WTC11 (cell line): ENCODE measurements around the gene FFAR4. TPM values are rescaled to one million over a fixed set of nuclear protein-coding genes. Genes with fewer than 3 reads are reported as not detected.

Experiments
- ATAC-seq: fragments of 200-7000 bp; cut with Tn5 transposase; 2 replicates; pipeline ENCODE4 v1.10.0; 2021; ENCODE audit warnings: mild to moderate bottlenecking, moderate library complexity
- CTCF ChIA-PET: fragments of 300-600 bp; sonication (Branson Sonifier 250); formaldehyde crosslinking; loops from one replicate; lab custom pipeline; 2021; ENCODE audit warnings: antibody characterized with exemption; lab: Charles Lee
- POLR2A ChIA-PET: fragments of 350-600 bp; sonication (Branson Sonifier 250); formaldehyde crosslinking; loops from one replicate; lab custom pipeline; 2021; ENCODE audit warnings: antibody characterized with exemption; lab: Charles Lee
- DNase-seq: peaks from one replicate; pipeline ENCODE4 v3.0.0; 2021; ENCODE audit warnings: low spot score
- H3K27ac Mint-ChIP-seq: 2 replicates; pipeline ENCODE4 v1.8.0; 2021; ENCODE audit warnings: mixed read lengths
- H3K27me3 Mint-ChIP-seq: 2 replicates; pipeline ENCODE4 v1.8.0; 2021; ENCODE audit warnings: low read depth, mild to moderate bottlenecking, moderate library complexity, mixed read lengths
- H3K36me3 Mint-ChIP-seq: 2 replicates; pipeline ENCODE4 v1.8.0; 2021; ENCODE audit warnings: mixed read lengths
- H3K4me1 Mint-ChIP-seq: 2 replicates; pipeline ENCODE4 v1.8.0; 2022; ENCODE audit warnings: mixed read lengths
- H3K4me3 Mint-ChIP-seq: 2 replicates; pipeline ENCODE4 v1.8.0; 2021; ENCODE audit warnings: mild to moderate bottlenecking, moderate library complexity, mixed read lengths
- H3K9me3 Mint-ChIP-seq: 2 replicates; pipeline ENCODE4 v1.8.0; 2021; ENCODE audit warnings: mixed read lengths
- AR ChIP-seq: fragments of 250-450 bp; sonication (Bioruptor Pico); IDR thresholded peaks from 2 replicates; pipeline ENCODE4 v1.9.0; 2021; ENCODE audit warnings: mild to moderate bottlenecking
- ATF1 ChIP-seq: sonication (generic); formaldehyde crosslinking; IDR thresholded peaks from 2 replicates; pipeline ENCODE4 v1.8.1; 2023; ENCODE audit warnings: mild to moderate bottlenecking, moderate library complexity, missing genetic modification reagents
- CBFB ChIP-seq: sonication (generic); formaldehyde crosslinking; IDR thresholded peaks from 2 replicates; pipeline ENCODE4 v1.8.1; 2022; ENCODE audit warnings: mild to moderate bottlenecking, low read depth, missing genetic modification reagents
- ERG ChIP-seq: fragments of 250-450 bp; sonication (Bioruptor Pico); IDR thresholded peaks from 2 replicates; pipeline ENCODE4 v1.8.0; 2021; ENCODE audit warnings: mild to moderate bottlenecking
- GRHL2 ChIP-seq: fragments of 250-450 bp; sonication (Bioruptor Pico); IDR thresholded peaks from 2 replicates; pipeline ENCODE4 v1.8.0; 2022; ENCODE audit warnings: mild to moderate bottlenecking, moderate library complexity; ENCODE audit not compliant: insufficient replicate concordance, severe bottlenecking
- KAT7 ChIP-seq: sonication (generic); formaldehyde crosslinking; IDR thresholded peaks from 2 replicates; pipeline ENCODE4 v1.8.1; 2023; ENCODE audit warnings: missing genetic modification reagents, mild to moderate bottlenecking, borderline replicate concordance
- MLX ChIP-seq: sonication (generic); formaldehyde crosslinking; IDR thresholded peaks from 2 replicates; pipeline ENCODE4 v1.8.1; 2023; ENCODE audit warnings: mild to moderate bottlenecking, missing genetic modification reagents, moderate library complexity
- NR1H2 ChIP-seq: sonication (generic); formaldehyde crosslinking; IDR thresholded peaks from 2 replicates; pipeline ENCODE4 v1.9.0; 2021; ENCODE audit warnings: mild to moderate bottlenecking, moderate library complexity, missing genetic modification reagents
- OVOL2 ChIP-seq: fragments of 250-450 bp; sonication (Bioruptor Pico); IDR thresholded peaks from 2 replicates; pipeline ENCODE4 v1.9.0; 2021; ENCODE audit warnings: mild to moderate bottlenecking, borderline replicate concordance
- RORB ChIP-seq: fragments of 250-450 bp; sonication (Bioruptor Pico); IDR thresholded peaks from 2 replicates; pipeline ENCODE4 v1.9.0; 2021; ENCODE audit warnings: mild to moderate bottlenecking
- SMAD3 ChIP-seq: sonication (generic); formaldehyde crosslinking; IDR thresholded peaks from 2 replicates; pipeline ENCODE4 v1.8.0; 2022; ENCODE audit warnings: missing genetic modification reagents, mild to moderate bottlenecking, borderline replicate concordance
- ZNF396 ChIP-seq: fragments of 250-450 bp; sonication (Bioruptor Pico); IDR thresholded peaks from 2 replicates; pipeline ENCODE4 v1.8.0; 2021; ENCODE audit warnings: mild to moderate bottlenecking, moderate library complexity, borderline replicate concordance
- ZNF416 ChIP-seq: fragments of 250-450 bp; sonication (Bioruptor Pico); IDR thresholded peaks from 2 replicates; pipeline ENCODE4 v1.9.0; 2021; ENCODE audit warnings: mild to moderate bottlenecking, inconsistent platforms
- ZNF425 ChIP-seq: fragments of 250-450 bp; sonication (Bioruptor Pico); conservative IDR thresholded peaks from 2 replicates; pipeline ENCODE4 v1.9.0; 2021; ENCODE audit warnings: mild to moderate bottlenecking
- ZSCAN18 ChIP-seq: fragments of 250-450 bp; sonication (Bioruptor Pico); IDR thresholded peaks from 2 replicates; pipeline ENCODE4 v2.1.2; 2022; ENCODE audit warnings: mild to moderate bottlenecking, moderate library complexity
- total RNA-seq: library from RNA; stranded (reverse); gene quantifications from 3 replicates; pipeline ENCODE4 v1.2.3, GENCODE V29; 2021
- TF ChIP-seq, protein P1 (sequence below): sonication (generic); formaldehyde crosslinking; conservative IDR thresholded peaks from 2 replicates; pipeline ENCODE4 v1.8.1; 2022; ENCODE audit warnings: mild to moderate bottlenecking, missing genetic modification reagents
- TF ChIP-seq, protein P2 (sequence below): sonication (generic); formaldehyde crosslinking; IDR thresholded peaks from 2 replicates; pipeline ENCODE4 v1.8.0; 2022; ENCODE audit warnings: mild to moderate bottlenecking, missing genetic modification reagents
- TF ChIP-seq, protein P3 (sequence below): sonication (generic); formaldehyde crosslinking; IDR thresholded peaks from 2 replicates; pipeline ENCODE4 v1.8.1; 2023; ENCODE audit warnings: mild to moderate bottlenecking, missing genetic modification reagents
- TF ChIP-seq, protein P4 (sequence below): sonication (generic); formaldehyde crosslinking; IDR thresholded peaks from 2 replicates; pipeline ENCODE4 v1.8.0; 2022; ENCODE audit warnings: mild to moderate bottlenecking, missing genetic modification reagents

Gene FFAR4
- total RNA-seq, 1 experiment from 2014 or later: 0.15 TPM

DNA sequence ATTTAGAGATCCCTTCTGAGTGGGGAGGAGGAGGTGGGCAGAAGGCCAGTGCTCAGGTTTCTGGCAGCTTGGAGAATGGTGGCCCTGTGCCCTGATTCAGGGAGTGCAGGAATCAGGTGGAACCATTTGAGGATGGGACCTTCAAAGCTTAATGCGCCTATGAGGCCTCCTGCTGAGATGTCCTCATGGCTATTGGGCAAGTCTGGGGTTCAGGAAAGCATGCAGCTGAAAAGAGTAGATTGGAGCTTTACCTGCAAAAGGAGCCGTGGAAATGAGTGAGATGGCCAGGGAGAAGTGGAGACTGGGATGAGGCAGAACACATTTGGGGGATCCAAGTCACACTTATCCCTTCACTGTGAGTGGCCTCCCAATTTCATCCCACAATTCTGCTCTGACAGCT lies 6.1 kb downstream of the FFAR4 start:
- ATAC-seq: no peak
- H3K4me3 Mint-ChIP-seq: no peak overlapping the region
- no peaks in the 10 kb centered on the region for H3K36me3 Mint-ChIP-seq
- CTCF ChIA-PET: interaction anchor here (0.9 to 1.2 kb wide), 2 partner anchors 18 to 30 kb away, joined by 3 read pairs; no protein-coding TSS in a partner anchor
- no peaks in the 10 kb centered on the region for H3K9me3 Mint-ChIP-seq
- H3K4me1 Mint-ChIP-seq: peaks cover 15% of the 10 kb centered on the region
- POLR2A ChIA-PET: interaction anchor here (0.7 kb wide), 1 partner anchor 19 kb away, joined by 3 read pairs; no protein-coding TSS in a partner anchor
- no peak for TF ChIP-seq ZNF416 (CRISPR knock-in tag)
- TF ChIP-seq OVOL2 (CRISPR knock-in tag): no peak
- TF ChIP-seq, protein P1, sequence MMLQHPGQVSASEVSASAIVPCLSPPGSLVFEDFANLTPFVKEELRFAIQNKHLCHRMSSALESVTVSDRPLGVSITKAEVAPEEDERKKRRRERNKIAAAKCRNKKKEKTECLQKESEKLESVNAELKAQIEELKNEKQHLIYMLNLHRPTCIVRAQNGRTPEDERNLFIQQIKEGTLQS (CRISPR knock-in tag): no peak
- no peak for TF ChIP-seq GRHL2 (CRISPR knock-in tag)
- TF ChIP-seq KAT7 (CRISPR knock-in tag): no peak
- no peak for TF ChIP-seq ZNF425
- TF ChIP-seq ZNF396 (CRISPR knock-in tag): no peak
- no peak for TF ChIP-seq RORB (CRISPR knock-in tag)
- no peak for TF ChIP-seq NR1H2 (CRISPR knock-in tag)
- TF ChIP-seq SMAD3 (CRISPR knock-in tag): no peak
- no peak for TF ChIP-seq ERG
- no peak for TF ChIP-seq ZSCAN18 (CRISPR knock-in tag)
- TF ChIP-seq CBFB (CRISPR knock-in tag): no peak
- no peak for TF ChIP-seq ATF1
- no peak for TF ChIP-seq AR (CRISPR knock-in tag)
- TF ChIP-seq, protein P2, sequence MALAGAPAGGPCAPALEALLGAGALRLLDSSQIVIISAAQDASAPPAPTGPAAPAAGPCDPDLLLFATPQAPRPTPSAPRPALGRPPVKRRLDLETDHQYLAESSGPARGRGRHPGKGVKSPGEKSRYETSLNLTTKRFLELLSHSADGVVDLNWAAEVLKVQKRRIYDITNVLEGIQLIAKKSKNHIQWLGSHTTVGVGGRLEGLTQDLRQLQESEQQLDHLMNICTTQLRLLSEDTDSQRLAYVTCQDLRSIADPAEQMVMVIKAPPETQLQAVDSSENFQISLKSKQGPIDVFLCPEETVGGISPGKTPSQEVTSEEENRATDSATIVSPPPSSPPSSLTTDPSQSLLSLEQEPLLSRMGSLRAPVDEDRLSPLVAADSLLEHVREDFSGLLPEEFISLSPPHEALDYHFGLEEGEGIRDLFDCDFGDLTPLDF (CRISPR knock-in tag): no peak
- TF ChIP-seq MLX: no peak
- TF ChIP-seq, protein P3, sequence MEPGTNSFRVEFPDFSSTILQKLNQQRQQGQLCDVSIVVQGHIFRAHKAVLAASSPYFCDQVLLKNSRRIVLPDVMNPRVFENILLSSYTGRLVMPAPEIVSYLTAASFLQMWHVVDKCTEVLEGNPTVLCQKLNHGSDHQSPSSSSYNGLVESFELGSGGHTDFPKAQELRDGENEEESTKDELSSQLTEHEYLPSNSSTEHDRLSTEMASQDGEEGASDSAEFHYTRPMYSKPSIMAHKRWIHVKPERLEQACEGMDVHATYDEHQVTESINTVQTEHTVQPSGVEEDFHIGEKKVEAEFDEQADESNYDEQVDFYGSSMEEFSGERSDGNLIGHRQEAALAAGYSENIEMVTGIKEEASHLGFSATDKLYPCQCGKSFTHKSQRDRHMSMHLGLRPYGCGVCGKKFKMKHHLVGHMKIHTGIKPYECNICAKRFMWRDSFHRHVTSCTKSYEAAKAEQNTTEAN (CRISPR knock-in tag): no peak
- TF ChIP-seq, protein P4, sequence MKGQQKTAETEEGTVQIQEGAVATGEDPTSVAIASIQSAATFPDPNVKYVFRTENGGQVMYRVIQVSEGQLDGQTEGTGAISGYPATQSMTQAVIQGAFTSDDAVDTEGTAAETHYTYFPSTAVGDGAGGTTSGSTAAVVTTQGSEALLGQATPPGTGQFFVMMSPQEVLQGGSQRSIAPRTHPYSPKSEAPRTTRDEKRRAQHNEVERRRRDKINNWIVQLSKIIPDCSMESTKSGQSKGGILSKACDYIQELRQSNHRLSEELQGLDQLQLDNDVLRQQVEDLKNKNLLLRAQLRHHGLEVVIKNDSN (CRISPR knock-in tag): no peak
- DNase-seq: no peak
- H3K27ac Mint-ChIP-seq: no peak overlapping the region
- H3K27me3 Mint-ChIP-seq: peaks cover 69% of the 10 kb centered on the region
